NCI-H1694 treated with DMSO at 0.1 percent for 48 hours (cell line): ENCODE measurements around the gene SH3TC1.

Experiments used
- DNase-seq: peaks from one replicate; lab custom pipeline; 2025; lab: John Stamatoyannopoulos, UW

SH3TC1 gene

DNA sequence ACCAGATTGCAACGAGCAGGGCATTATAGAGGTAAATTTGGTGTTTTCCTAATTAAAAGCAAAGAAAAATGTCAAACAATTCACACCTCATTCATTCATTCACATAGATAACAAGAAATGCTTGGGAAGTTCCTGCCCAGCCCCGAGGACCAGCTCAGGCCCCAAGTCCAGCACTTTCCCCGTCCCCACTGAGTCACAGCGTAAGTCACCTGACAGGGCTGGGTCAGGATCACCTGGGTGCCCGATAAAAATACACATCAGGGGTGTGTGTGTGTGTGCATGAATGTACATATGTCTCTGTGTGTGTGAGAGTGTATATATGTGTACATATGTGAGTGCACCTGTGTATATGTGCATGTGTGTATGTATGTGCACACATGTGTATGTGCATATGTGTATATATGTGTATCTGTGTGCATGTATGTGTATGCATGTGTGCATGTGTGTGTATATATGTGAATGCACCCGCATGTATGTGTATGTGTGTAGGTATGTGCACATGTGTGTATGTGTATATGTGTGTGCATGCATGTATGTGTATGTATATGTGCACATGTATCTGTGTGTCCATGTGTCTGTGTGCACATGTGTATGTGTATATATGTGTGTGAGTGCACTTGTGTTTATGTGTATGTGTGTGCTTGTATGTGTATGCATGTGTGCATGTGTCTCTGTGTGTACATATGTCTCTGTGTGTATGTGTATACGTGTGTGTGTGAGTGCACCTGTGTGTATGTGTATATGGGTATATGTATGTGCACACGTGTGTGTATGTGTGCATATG lies 18.6 kb upstream of the SH3TC1 start:
- no peak for DNase-seq

- DNase-seq = no peak
Observed at GRCh38 chr4:8181119-8181518, 18.0 kb upstream of the SH3TC1 start.

GRCh38 chr4:8181844-8182243 lies 17.2 kb upstream of the SH3TC1 start:
- DNase-seq = no peak

DNA sequence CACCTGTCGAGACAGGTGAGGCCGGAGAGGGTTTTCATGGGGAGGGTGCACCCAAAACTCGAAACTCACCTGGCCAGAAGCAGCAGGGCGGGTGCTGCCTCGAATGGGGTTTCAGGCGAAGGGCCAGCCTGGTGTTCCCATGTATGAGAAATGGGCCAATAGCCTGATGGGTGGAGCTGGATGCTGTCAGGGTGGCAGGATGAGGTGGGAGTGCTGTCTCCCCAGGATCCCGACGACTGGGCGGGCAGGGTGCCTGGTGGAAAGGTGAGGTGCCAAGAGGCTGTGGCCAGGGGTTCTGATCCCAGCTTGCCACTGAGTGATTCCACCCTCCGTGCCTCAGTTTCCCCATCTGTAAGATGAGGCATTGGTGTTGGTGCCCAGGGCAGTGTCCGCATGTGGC lies 16.8 kb upstream of the SH3TC1 start:
- no peak for DNase-seq

DNA sequence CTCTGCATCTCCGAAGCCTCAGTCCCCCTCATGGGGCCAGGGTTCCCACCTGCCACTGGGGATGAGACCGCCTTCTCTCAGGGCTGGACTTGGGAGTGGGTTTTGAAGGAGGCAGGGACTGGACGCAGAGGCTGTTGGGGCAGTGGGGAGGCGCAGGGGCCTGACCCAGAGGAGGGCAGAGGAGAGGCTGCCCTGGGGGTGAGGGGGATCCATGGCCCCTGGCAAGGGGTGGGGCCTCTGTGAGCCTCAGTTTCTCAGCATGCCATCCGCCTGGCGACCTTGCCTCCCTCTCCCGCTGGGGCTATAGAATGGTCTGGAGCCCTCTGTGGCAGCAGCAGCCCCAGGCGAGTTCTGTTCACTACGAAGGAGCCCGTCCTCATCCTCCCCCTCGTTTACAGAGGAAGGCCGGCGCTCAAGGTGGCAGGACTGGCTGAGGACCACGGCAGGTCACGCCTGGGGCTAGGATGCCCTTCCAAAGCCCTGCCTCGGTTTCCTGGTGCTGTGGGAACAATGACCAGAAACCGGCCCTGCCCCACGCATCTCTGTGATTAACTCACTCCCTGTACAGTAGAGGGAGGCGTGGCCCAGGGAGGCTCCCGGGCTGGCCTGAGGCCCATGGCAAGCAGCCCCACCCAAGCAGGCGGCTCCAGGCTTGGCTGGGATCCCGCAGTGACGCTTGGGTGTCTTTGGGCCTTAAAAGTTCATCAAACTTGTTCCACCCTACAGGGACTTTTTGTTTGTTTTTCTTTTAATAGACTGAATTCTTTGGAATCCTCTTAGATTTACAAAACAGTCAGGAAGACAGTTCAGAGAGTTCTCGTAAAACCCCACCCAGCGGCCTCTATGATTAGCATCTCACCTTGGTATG lies 16.0 kb upstream of the SH3TC1 start:
- no peak for DNase-seq

DNA sequence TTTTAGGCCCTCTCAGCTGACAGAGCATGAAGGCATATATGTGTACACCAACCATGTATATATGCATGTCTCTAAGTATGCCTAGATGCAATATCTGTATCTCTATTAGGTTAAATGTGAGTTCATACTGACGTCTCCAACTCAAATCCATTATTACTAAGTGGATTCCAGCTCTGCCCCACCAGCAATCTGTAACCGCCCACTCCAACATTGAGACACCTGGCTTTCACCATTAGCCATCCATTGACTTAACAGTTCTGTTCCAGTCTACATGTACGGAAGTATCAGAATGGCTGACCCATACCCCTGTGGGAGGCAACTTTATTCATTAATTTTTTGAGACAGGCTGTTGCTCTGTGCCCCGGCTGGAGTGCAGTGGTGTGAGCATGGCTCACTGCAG lies 15.0 kb upstream of the SH3TC1 start:
- no peak for DNase-seq

GRCh38 chr4:8185295-8185694 lies 13.8 kb upstream of the SH3TC1 start:
- no peak for DNase-seq

DNA sequence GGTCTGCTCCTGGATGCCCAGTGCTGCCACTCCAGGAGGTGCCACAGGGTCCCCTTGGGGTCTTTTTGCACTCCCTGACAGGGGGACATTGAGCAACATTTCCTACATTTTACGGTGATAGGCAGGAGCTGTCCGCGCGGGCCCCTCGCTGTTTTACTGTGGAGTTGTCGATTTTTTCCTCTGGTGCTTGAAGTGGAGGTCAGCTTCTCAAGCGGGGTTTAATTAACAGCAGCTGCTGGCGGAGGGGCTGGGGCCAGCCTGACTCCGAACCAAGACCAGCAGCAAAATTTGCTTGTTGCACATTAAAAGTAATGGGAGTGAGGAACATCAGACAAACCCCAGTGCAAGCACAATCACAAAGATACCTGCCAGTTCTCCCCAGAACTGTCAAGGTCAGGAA lies 13.2 kb upstream of the SH3TC1 start:
- no peak for DNase-seq

GRCh38 chr4:8188085-8188484 lies 11.0 kb upstream of the SH3TC1 start:
- DNase-seq = no peak

DNA sequence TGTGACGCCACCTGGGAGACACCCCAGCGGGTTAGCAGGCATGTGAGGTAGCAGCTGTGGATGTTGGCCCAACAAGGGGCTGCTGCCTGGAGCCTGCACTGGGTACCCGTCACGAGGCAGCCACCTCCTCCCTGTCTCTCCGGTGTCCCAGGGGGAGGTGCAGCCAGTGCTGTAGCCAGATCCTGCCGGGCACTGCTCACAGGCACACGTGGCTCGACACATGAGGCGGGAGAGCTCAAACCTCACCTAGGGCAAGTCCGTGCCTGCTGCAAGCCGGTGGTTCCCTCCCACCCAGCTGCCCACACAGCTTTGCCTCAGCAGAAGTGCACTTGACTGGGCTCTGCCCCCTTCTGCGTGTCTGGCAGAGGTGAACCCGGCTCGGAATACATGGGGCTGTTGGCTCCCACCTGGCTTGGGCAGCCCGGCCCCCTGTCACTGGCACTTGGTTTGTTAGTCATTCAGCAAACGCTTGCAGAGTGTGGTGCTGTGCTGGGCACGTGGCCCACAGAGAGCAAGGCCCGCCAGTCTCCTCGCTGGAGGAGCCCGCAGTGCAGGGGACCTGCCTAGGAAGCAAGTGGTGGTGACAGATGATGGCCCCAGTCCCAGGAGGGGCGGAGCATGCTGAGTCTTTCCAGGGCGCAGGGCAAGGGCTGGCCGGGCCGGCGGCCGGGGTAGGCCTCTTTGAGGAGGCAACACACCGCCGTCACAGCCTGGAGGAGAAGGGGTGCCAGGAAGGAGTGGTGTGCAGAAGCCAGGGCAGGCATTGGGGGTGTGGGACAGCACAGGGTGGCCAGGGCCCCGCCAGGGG lies 10.1 kb upstream of the SH3TC1 start:
- peak; percentile 96 for DNase-seq

GRCh38 chr4:8189551-8190466 lies 9.3 kb upstream of the SH3TC1 start:
- no peak for DNase-seq

GRCh38 chr4:8191136-8191747 lies 7.8 kb upstream of the SH3TC1 start:
- peak; percentile 8 for DNase-seq

DNA sequence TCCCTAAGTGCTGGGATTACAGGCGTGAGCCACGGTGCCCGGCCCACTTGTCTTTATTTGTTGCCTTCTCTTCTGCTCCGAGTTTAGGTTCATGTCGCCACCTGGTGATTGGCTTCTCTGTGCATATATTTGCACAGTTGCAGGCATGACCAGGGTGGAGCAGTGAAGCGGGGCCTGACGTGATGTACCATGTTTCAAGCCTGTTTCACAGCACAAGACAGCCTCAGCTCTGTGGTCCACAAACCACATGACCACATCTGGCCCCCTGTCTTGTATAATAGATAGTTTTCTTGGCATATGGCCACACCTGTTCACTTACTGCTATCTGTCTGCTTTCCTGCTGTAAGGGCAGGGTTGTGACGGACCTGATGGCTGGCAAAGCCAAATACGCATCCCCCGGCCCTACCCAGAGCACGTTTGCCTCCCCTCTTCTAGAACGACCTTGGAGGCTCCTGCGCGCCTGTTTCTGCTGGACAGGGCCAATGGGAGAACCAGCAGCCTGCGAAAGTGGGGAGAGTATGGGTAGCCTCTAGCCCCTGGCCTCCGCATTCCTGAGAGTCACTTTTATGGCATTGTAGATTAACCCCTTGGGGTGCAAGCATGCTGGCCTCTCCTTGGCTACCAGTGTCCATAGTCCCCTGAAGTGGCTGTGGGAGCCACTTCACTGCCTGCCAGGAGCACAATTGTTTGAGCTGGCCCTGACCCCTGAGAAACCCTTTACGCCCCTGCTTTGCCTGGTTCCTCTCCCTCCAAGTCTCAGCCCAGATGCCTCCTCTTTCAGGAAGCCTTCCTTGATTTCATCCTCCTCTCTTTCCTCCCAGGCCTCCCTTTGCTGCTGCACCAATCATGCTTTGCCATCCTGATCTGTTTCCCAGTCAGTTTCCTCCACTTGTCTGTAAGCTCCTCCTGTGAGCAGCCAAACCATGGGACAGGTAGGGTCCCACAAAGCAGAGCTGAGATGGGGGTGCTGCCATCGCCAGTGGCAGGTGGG lies 6.0 kb upstream of the SH3TC1 start:
- DNase-seq = peak; percentile 64

GRCh38 chr4:8194306-8195242 lies 4.5 kb upstream of the SH3TC1 start:
- no peak for DNase-seq

GRCh38 chr4:8195431-8195830 lies 3.7 kb upstream of the SH3TC1 start:
- no peak for DNase-seq

DNA sequence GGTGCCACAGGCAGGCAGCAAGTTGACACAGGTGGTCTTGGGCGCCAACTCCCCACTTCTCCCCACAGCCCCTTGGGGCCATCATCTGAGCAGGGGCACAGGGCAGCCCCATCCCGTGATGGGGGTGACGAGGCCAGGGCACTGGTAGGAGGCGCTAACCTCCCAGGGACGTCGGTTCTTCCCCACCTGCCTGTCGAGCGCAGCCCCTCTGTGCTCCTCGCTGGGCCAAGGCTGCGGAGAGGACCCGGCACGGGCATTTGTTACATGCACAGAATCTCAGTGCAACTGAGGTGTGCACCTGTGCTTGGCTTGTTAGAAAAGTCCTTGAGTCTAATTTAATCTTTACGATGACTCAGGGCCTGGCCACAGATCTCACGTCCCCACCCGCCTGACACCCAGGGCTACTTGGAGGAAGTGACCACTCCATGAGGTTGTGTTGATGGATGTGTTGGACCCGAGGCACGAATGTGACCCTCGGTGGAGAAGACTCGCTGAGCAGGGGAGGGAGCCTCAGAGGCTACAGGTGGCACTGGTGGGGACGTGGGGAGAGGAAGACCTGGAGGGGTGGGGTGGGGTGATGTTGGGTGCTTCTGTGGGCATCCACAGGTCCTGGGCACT lies 3.1 kb upstream of the SH3TC1 start:
- no peak for DNase-seq

- DNase-seq = no peak
Observed at GRCh38 chr4:8197521-8197920, 1.6 kb upstream of the SH3TC1 start.
